Measurements from ENCODE around the gene PRKN.
"Not testable (repeated sequence)": the region's sequence is repeated elsewhere in the genome, so short reads cannot be mapped to it uniquely, and the experiment has no call there.

PRKN gene

DNA sequence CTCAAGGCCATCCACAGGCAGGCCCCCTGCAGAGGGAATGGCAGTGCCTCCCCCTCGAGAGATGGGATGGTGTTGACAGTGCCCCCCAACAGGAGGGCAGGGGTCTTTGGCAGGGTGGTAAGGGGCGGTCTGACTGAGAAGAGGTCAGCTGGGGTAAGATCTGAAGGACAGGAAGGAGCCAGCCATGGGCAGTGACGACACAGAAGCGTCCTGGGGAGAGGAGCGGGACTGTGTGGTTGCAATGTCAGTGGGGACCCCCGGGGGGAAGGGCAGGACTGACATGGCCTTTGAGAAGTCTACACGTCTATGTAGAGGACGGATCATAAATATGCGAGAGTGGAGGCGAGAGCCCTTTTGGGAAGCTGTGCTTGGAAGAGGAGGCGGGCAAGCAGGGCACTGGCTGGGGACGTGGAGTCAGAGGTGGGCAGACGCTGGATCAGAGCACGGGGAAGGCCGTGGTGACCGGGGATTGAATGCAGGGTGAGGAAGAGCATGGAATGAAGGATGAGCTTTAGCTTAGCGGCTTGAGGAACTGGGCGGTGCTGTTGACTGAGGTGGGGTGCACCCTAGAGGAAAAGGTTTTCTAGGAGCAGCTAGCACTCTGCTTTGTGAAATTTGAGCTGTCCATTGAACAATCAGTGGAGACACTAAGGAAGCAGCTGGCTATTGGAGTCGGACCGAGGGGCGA is 1371.3 kb downstream of the PRKN start:
- no peak for DNase-seq

DNA sequence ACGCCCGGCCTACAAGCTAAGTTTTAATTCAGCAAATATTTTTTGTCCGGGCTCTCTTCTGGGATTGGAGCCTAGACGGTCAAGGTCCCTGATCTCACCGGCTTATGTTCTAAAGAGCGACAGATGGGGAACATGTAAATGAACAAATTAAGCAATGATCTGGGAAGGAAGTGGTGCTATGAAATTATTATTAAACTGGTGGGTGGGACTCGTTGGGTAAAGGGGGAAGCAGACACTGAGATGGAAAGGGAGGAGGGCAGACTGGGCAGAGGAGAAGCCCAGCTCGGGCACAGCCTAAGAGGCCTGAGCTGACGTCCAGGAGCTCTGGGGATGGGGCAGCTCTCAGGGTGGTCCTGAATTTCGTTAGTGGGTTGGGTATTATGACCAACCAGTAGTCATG is 1371.9 kb downstream of the PRKN start:
- DNase-seq, result no peak

DNA sequence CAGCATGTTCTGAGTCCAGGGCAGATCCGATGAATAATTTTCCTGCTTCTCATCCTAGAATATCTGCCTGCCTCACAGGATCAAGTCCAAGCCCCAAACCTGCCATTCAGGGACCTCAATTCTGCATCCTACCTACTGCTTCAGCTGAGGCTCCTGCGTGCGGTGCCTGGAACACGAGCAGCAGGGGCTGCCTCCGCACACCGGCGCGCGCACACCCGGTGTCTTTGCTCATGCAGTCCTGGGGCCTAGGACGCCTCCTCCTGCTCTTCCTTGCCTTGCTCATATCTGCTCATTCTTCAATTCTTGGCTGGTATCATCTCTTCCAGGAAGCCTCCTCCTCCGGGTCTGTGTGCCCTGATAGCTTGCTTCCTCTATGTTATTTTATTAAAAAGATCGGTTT is 1372.6 kb downstream of the PRKN start:
- DNase-seq, result no peak

DNA sequence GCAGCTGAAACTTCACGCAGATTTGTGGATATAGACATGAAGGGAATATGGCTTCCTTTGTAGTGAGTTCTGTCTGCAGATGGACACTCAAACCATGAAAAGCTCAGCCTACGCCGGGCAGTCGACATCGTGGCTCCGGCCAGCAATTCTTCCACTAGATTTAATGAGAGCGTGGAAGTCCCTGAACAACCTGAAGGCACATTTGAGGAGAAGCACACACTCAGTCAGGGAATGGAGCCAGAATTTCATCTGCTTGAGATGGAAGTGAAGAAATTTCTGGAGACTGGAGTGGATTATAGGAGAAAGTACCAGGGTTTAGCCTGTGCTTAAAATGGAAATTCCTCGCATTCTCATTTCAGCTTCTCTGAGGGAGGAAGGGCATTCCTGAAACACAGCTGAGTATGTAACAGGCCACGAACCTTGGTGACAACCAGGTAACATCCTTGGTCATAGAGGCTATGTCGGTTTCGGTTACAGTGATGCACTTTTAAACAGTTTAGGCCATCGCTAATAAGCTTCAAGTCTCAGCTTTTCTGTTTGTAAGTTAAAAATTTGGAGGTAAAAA is 1373.2 kb downstream of the PRKN start:
- DNase-seq, result no peak

DNA sequence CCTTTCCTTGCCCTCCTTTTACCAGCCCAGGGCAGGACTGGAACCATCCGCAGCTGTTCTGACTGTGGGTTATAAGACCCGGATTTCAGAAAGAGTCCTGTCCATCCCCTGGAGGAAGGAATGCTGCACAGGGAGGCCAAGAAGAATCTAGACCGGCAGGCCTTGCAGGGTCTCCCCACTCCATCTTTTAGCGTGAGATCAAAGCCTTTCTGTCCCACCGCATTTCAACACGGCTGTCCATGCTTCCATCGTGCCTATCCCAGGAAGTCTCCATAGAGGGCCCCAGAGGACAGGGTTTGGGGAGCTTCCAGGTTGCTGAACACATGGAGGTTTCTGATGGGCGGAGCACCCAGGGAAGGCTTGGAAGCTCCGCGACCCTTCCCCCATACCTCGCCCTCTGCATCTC is 1374.4 kb downstream of the PRKN start:
- no peak for DNase-seq

DNA sequence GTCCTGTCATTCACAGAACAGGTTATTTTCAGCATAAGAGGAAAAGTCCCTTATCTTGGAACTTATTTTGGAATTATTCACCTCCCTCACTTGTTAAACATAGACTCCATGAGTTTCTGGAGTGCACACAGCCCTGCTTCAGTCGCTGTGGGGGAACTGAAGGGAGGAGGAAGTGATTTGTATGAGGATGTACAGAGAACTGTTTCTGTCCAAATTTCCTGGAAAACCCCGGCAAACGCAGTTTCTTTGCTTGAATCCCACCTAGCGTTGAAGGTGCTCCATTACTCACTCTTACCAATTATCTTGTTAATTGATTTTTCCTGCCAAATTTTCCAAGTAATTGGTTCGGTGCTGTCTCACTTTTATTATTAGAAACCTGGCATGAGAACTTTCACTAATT is 1375.7 kb downstream of the PRKN start:
- DNase-seq, result no peak

DNA sequence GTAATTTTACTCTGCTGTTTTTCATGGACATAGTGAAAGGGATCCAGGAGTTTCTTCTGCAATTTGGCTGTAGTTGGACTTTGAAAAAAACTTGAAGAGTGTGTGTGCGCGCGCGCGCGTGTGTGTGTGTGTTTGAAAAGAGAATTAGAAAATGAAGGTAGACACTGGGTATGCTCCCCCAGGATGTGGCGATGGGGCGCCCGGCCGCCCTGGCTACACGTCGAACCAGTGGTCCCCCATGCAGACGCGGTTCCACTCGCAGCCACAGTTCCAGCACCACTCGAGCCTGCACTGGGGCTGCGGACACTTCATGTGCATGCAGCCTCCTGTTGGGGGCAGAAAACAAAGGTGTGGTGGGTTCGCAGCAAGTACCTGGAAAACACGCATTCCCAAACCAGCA is 1377.7 kb downstream of the PRKN start:
- no peak for DNase-seq

DNA sequence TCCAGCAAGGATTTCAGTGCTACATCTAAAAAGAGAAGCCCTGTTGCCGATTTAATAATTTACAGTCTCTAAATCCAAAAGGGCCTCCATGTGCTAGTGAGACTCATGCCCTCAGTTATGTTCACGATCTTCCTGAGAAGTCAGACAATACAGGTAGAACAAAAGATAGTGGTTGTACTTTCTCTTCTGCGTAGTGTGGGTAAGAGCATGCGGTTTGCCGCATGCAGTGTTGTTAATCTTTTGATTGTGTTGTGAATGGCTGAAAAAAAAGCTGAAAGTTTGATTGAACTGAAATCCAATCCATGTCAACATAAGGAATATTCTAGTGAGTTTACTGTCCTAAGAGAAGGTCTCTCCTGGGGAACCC is 1379.0 kb downstream of the PRKN start:
- no peak for DNase-seq

DNA sequence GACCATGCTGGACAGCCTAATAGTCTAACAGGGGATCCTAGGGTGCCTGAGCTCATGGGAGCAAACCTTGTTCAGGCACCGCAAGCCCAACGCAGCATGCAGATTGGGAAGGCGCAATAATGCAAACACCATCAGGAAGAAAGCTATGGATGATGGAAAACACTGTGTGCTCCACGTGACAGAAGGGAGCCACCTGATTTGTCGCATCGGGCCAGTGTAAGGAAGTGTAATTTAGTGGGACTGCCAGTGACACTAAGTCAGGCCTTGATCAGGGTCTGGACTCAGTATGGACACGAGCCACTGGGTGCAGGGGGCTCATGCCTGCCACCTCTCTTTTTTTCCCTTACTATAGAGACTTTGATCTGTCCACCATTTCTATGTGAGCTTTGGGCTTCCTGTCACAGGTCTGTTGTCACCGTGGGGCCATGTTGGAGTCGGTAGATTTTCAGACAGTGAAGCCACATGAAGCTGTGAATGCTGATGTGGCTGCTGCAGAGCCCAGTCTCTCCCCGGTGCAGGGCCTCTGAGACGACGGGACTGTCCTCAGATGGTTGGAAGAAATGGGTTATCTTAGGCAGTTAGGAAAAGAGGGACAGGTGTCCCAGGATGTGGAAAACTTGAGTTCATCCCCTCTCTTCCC is 1379.5 kb downstream of the PRKN start:
- no peak for DNase-seq

DNA sequence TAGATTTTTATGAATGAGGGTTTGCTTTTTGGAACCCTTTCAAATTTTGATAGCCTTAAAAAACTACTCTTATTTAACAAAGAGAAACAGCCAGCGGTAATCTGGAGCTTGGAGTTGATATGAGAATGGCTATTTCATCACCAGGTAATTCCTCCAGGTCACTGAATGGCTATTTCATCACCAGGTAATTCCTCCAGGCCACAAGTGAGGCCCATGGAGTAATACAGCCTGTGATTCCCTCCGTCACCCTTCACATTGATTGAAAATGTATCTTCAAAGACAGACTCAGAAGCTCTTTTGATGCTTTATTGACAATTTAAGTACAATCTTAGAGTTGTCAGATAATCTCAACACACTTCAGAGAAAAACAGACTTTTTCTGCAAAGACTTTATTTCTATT is 1380.4 kb downstream of the PRKN start:
- no peak for DNase-seq

DNA sequence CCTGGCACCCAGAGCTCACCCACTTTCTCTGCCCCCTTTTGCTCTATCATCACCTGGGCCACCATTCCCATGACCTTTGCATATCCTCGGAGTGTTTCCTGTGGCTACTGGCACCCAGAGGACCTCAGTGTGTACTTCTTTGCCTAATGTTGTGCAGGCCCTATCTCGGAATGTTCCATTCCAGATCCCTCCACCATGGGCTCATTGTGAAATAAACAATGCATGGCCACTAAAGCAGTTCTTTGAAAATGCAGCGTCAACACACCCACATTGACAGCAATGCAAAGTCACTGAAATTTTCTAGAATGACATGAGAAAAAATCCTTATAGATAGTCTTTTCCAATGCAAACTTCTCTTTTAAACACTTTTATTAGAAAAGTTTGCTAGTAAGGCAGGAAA is 1380.8 kb downstream of the PRKN start:
- DNase-seq, result no peak

DNA sequence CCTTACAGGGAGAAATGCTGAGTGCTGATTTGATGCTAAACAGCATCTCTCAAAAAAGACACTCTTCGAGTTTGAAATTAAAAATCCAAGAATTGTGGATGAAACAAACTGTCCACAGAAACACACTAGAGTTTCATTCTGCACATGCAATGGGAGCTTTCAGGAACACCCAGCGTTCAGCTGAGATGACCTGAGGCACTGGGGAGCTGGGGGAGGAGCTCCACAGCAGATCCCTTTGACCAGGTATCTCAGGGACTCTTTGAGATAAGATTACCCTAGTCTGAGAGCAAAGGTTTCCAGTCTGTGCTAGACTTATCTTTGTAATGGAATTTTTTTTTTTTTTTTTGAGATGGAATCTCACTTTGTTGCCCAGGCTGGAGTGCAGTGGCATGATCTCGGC is 1382.9 kb downstream of the PRKN start:
- DNase-seq, result no peak

DNA sequence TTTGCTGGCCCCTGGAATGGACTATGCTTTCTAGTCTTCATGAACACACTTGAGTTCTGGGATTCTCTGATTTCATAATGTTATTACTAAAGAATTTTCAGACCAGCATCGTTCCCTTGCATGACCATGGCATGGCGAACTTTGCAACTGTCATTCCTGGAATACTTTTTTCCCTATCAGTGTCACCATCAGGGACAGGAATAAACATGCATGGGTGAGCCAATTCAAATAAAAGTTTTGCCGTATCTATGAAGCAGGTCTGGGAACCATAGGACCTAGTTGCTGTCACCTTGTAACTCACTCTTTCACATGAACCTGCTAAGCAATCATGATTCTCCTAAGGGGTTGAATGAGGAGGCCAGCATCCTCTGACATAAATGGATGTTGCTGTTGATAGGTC is 1385.5 kb downstream of the PRKN start:
- no peak for DNase-seq

DNA sequence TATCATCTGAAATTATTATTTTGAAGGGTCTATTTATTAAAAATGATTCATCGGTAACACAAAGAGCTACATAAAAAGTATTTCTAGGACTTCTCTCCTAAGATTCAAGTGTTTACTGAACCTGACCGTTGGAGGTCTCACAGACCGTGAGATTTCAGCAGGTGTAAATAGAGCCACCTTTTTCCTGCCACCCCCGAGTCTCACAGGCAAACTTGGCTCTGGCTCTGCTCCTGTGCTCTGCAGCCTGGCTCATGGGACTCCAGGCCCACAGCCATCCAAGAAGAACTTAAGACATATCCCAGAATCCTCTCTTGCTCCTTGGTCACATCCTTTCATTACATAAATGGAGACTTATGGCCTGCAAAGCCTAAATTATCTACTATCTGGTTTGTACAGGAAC is 1385.9 kb downstream of the PRKN start:
- no peak for DNase-seq

DNA sequence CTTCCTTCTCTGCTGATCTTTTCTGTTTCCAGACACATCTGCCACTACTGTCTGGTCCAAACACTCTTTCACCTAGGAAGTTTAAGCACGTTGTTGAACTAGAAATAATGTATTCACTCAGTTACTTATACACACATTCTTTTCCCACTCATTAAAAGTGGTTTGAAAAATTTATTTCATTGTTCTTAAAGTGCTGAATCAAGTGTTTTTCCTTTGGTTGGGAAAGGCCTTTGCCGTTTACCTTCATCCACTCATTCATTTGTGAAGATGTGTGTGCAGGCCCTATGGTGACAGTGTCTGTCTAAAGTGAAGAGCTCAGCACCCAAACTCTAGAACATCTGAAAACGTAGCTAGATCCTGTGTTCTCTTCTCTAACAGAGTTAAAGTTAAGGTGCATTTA is 1389.6 kb downstream of the PRKN start:
- DNase-seq, result no peak

DNA sequence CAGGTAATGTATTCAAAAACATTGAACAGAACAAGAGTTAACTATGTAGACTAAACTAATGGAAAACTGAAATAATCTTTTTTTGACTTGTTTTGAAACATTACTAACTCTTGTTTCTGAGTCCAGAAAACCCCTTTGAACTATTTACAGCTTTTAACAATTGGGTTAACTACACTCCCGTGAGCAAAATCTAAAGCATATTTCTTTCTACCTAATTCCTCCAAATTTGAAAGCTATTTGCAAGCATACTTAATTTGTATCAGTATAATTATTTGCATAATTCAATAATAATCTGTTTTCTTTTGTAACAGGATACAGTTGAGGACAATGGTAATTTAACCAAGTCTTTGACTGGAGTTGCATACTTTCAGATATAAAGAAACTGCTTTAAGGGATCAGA is 1391.1 kb downstream of the PRKN start:
- DNase-seq, result no peak

DNA sequence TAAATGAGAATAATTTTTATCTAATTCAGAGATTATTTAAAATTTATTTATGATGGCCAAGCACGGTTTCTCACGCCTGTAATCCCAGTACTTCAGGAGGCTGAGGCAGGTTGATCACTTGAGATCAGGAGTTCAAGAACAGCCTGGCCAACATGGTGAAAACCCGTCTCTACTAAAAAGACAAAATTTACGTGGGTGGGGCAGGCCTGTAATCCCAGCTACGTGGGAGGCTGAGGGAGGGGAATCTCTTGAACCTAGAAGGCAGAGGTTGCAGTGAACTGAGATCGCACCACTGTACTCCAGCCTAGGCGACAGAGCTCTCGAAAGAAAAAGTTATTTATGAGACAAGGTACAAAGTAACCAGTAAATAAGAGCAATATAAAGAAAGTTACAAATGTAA is 1394.2 kb downstream of the PRKN start:
- no peak for DNase-seq

DNA sequence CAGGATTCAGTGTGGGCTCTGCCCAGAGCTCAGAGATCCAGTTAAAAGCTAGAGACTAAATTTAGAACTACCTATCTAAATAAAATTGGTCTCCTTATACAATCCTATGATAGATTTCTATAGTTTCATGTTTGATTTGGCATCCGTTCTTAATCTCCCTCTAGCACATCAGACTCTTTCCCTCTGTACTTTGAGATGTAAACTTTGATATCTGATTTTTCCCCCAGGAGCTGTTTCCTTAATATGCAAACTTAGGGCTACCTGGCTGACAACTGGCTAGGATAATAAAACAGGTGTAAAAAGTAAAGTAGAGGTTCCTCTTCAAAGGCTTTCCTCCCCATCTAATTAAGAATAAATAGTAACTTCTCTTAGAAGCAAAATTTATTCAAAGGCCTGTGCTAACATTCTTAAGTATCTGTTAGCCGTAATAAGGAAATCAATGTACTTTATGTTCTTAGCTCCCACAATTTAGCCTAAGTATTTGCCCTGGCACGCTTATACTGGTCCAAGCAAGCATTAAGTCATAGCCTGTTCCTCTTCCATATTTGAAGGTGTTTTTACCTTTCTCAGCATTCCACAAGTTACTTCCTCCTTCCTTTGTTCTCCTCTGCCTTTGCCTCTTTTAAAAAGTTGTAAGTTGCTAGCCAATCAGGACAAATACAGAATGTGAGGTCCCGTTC is 1396.0 kb downstream of the PRKN start:
- not testable (repeated sequence) for DNase-seq

DNA sequence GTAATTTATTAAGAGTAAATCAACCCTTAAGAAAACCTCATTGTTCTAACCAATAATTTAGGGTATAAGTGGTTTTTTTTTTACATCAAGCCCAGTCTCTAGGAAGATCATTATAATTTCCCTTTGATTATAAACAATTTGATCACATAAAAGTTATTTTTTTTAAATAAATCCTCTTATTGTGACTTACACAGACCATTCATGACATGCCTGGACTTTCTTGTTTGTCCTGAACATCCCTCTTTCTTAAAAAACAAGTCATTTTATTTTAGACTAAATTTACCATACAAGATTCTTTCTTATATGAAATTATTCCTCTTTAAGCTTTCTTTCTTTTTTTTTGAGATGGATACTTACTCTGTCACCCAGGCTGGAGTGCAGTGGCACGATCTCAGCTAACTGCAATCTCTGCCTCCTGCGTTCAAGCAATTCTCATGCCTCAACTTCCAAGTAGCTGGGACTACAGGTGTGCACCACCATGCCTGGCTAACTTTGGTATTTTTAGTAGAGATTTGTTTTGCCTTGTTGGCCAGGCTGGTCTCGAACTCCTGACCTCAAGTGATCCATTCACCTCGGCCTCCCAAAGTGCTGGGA is 1400.1 kb downstream of the PRKN start:
- no peak for DNase-seq

DNA sequence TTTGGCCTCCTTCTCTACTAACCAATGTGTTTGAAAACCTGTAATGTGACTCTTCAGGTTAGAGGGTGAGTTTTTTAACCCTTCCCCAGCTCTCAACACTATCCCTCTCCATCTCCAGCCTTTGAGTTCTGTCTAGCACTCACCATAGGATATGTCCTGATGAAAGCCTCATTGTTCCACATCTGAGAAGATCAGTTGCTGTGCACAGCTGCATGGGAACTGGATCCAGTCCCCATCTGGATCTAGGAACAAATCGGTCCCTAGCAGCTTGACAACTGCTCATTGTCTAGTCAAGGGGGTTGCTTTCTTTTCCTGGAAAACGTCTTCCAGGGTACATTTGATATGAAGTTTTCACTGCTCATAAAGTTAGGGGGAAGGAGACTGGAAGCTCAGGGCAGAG is 1408.3 kb downstream of the PRKN start:
- DNase-seq, result no peak

DNA sequence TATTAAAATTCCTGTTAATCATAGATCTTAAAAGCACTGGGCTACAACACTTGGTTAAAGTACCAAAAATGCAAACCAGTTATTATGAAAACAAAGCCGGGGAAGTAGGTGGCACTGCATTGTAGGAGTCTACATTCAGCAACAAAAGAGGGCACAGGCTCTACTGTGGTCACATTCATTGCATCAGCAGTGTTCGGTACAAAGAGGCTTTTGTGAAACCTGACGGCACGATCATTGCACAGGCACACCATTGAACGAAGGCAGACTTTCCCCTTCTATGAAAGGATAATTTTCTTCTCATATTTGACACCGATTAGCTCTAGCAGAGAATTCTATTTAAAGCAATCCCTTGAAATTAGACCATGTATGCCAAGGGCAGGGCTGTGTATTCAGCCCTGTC is 1409.1 kb downstream of the PRKN start:
- DNase-seq, result no peak

DNA sequence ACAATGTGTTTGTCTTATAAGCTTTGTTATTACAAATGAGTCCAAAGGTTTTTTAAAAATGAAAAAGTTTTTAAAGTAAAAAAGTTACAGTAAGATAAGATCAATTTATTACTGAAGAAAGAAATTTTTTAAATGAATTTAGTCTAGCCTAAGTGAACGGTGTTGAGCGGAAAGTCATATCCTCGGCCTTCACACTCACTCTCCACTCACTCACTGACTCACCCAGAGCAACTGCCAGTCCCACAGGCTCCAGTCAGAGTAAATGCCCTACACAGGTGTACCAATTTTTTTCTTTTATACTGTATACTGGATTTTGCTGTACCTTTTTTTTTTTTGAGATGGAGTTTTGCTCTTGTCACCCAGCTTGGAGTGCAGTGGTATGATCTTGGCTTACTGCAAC is 1411.0 kb downstream of the PRKN start:
- no peak for DNase-seq

DNA sequence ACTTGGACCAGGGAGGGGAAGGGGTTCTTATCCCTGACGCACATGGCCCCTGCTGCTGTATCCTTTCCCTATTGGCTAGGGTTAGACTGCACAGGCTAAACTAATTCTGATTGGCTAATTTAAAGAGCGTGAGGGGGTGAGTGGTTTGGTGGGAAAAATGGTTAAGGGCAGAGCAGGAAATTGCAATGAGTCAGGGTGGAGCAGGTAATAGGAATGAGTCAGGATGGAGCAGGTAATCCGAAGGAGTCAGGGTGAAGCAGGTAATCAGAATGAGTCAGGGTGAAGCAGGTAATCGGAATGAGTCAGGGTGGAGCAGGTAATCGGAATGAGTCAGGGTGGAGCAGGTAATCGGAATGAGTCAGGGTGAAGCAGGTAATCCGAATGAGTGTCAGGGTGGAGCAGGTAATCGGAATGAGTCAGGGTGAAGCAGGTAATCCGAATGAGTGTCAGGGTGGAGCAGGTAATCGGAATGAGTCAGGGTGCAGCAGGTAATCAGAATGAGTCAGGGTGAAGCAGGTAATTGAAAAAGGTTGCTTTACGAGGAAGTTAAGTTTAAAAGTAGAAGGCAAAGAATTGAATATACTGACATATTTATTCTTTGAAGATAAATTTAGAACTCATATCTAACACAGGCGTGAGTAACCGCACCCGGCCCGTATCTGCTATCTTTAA is 1412.2 kb downstream of the PRKN start:
- DNase-seq, result not testable (repeated sequence)

All from femur (tissue), 1 donor.